ENCODE measurements around the gene DMD. TPM values are rescaled to one million over a fixed set of nuclear protein-coding genes. Genes with fewer than 3 reads are reported as not detected.

DMD gene
- total RNA-seq, 1 donor from 2014 or later: 143 TPM

DNA sequence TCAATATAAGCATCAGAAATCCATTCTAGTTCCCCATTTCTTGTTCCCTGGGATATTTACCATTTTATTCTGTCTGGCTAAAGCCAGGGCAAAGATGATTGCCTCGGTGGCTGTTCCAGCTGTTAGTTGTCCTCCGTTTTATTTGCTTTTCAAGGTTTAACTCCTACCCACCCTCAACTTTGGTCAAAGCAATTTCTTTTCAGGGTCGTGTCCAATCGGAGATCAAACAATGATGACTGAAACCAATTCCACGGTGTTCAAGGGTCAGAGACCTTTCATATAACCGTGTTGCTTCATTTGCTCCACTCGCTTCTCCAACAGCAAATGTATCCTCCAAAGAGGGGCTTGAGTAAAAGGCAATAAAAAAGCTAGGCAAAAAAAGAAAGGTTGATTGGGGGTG lies 1946.0 kb downstream of the DMD start:
- H3K9me3 ChIP-seq (replicated peaks): no peaks in the 10 kb centered on the region
- H3K27ac ChIP-seq (replicated peaks): no peak overlapping the region
- intact Hi-C loops (cut with micrococcal nuclease): no loop called here
- no peak for DNase-seq
- H3K4me1 ChIP-seq: peaks cover 5% of the 10 kb centered on the region
- no peaks in the 10 kb centered on the region for H3K27me3 ChIP-seq (ENCODE audit: low read depth)
- peak overlapping the region; percentile 77 for H3K4me3 ChIP-seq
- TF ChIP-seq, protein P1, sequence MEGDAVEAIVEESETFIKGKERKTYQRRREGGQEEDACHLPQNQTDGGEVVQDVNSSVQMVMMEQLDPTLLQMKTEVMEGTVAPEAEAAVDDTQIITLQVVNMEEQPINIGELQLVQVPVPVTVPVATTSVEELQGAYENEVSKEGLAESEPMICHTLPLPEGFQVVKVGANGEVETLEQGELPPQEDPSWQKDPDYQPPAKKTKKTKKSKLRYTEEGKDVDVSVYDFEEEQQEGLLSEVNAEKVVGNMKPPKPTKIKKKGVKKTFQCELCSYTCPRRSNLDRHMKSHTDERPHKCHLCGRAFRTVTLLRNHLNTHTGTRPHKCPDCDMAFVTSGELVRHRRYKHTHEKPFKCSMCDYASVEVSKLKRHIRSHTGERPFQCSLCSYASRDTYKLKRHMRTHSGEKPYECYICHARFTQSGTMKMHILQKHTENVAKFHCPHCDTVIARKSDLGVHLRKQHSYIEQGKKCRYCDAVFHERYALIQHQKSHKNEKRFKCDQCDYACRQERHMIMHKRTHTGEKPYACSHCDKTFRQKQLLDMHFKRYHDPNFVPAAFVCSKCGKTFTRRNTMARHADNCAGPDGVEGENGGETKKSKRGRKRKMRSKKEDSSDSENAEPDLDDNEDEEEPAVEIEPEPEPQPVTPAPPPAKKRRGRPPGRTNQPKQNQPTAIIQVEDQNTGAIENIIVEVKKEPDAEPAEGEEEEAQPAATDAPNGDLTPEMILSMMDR (IDR thresholded peaks at IDR 0.05; ENCODE audit: borderline replicate concordance): no peak
- H3K36me3 ChIP-seq: no peaks in the 10 kb centered on the region

DNA sequence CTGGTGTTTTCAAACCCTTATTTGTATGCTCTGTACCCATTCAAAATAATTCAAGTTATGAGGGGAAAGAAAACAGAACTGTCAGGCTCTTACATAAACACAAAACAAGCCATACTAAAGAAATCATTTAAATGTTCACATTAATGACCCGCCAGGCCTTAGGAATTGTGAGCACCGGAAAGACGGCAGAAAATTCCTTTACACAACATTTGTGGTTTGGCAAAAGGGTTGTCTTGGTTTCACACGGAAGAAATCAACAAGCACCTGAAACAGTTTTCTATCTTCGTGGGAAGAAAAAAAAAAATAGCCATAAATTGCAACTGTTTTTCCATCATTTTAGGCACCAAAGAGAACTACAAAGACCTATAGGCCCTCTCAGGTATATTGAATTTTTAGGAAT lies 1951.0 kb downstream of the DMD start:
- no peaks in the 10 kb centered on the region for H3K36me3 ChIP-seq
- peaks cover 5% of the 10 kb centered on the region for H3K4me1 ChIP-seq
- H3K27ac ChIP-seq (replicated peaks): no peak overlapping the region
- H3K4me3 ChIP-seq: no peak overlapping the region
- no peak for DNase-seq
- H3K9me3 ChIP-seq (replicated peaks): no peaks in the 10 kb centered on the region
- TF ChIP-seq, protein P1 (IDR thresholded peaks at IDR 0.05; ENCODE audit: borderline replicate concordance): no peak
- intact Hi-C loops (cut with micrococcal nuclease): no loop called here
- no peaks in the 10 kb centered on the region for H3K27me3 ChIP-seq (ENCODE audit: low read depth)

DNA sequence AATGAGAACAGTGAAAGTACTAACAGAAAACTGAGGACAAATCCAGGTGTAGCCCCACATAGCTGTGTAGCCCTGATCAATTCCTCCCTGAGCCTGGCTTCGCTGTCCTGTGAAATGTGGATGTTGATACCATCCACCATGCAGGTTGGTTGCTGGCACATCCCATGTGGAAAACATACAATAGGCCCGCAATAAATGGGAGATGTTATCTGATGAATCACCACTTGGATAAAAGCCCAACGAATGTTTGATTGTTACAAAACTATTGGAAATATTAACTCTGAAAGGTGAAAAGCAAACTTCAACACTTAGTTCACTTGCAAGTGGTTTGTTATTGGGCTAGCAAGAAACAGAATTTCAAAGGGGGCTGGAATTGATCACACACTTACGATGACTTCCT lies 1953.2 kb downstream of the DMD start:
- TF ChIP-seq, protein P1 (IDR thresholded peaks at IDR 0.05; ENCODE audit: borderline replicate concordance): no peak
- intact Hi-C loops (cut with micrococcal nuclease): no loop called here

DNA sequence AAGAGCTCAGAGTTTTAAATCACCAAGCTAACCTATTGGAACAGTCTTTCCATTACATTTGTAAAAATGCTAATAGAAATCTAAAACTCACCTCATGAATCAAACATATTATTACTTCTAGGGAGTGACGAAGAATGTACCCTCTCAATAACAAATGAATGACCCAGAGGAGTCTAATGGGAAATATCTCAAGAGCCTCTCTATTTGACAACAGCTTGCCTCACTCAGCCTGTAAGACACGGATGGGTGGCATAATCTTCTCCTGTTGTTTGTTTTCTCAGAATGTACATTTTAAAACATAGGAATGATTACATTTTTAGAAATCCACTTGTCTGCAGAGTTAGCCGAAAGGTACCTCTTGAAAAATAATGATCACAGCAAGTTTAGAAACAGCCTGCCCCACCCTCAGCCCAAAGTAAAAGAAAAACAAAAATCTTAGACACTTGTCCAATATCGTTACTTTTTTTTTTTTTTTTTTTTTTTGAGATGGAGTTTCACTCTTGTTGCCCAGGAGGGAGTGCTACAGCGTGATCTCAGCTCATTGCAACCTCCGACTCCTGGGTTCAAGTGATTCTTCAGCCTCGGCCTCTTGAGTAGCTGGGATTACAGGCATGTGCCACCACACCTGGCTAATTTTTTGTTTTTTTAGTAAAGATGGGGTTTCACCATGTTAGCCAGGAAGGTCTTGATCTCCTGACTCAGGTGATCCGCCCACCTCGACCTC lies 1955.9 kb downstream of the DMD start:
- H3K36me3 ChIP-seq: no peaks in the 10 kb centered on the region
- no peak overlapping the region for H3K27ac ChIP-seq (replicated peaks)

More for the DNA sequence above, 1953.2 kb downstream of the DMD start:
- DNase-seq: no peak
- no peaks in the 10 kb centered on the region for H3K4me1 ChIP-seq
- H3K27ac ChIP-seq (replicated peaks): no peak overlapping the region
- H3K9me3 ChIP-seq (replicated peaks): no peaks in the 10 kb centered on the region
- H3K4me3 ChIP-seq: no peak overlapping the region
- H3K36me3 ChIP-seq: no peaks in the 10 kb centered on the region
- H3K27me3 ChIP-seq (ENCODE audit: low read depth): no peaks in the 10 kb centered on the region

DNA sequence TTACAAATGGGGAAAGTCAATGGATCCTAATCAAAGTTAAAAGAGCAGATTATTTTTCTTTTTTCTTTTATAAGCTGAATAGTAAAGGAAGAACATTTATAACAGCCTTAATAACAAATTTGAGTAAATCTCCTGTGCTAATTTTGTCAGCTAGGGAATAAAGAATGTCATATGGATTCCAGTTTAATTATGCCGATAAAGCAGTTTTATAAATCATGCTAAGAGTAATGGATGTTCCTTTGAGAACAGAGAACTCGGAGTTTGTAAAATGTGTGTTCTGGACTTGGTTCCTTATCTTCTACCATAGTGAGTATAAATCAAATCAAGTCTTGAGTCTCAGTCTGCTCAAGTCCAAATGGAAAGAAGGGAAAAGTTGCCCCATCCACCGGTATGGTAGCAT lies 1959.2 kb downstream of the DMD start:
- intact Hi-C loops (cut with micrococcal nuclease): no loop called here
- TF ChIP-seq, protein P1 (IDR thresholded peaks at IDR 0.05; ENCODE audit: borderline replicate concordance): no peak
- H3K9me3 ChIP-seq (replicated peaks): no peaks in the 10 kb centered on the region
- H3K4me3 ChIP-seq: no peak overlapping the region
- no peaks in the 10 kb centered on the region for H3K27me3 ChIP-seq (ENCODE audit: low read depth)
- DNase-seq: no peak
- no peaks in the 10 kb centered on the region for H3K4me1 ChIP-seq
- no peaks in the 10 kb centered on the region for H3K36me3 ChIP-seq
- no peak overlapping the region for H3K27ac ChIP-seq (replicated peaks)

More for the DNA sequence above, 1955.9 kb downstream of the DMD start:
- no peak for DNase-seq
- TF ChIP-seq, protein P1 (IDR thresholded peaks at IDR 0.05; ENCODE audit: borderline replicate concordance): no peak
- no peaks in the 10 kb centered on the region for H3K9me3 ChIP-seq (replicated peaks)
- no peaks in the 10 kb centered on the region for H3K4me1 ChIP-seq
- H3K27me3 ChIP-seq (ENCODE audit: low read depth): no peaks in the 10 kb centered on the region
- intact Hi-C loops (cut with micrococcal nuclease): no loop called here
- H3K4me3 ChIP-seq: no peak overlapping the region
